Measurements from ENCODE around the gene NCEH1. TPM values are rescaled to one million over a fixed set of nuclear protein-coding genes. Genes with fewer than 3 reads are reported as not detected.

NCEH1 gene
- total and polyA plus RNA-seq, 2 of the 13 experiments (the other 11 are each of a cell fraction or from before 2014, with no cell fraction given): 12.9 to 21.4 TPM

- TF ChIP-seq ZNF335 (CRISPR knock-in tag; IDR thresholded peaks at IDR 0.05) (no peak), JDP2 (CRISPR knock-in tag; IDR thresholded peaks at IDR 0.05; ENCODE audit: borderline replicate concordance) (no peak), MTF2 (CRISPR knock-in tag; IDR thresholded peaks at IDR 0.05; ENCODE audit: borderline replicate concordance) (no peak), NR2F1 (CRISPR knock-in tag; IDR thresholded peaks at IDR 0.05) (no peak), CBFB (CRISPR knock-in tag; IDR thresholded peaks at IDR 0.05) (no peak), ARNTL (CRISPR knock-in tag; IDR thresholded peaks at IDR 0.05) (no peak), DMAP1 (CRISPR knock-in tag; IDR thresholded peaks at IDR 0.05) (no peak), LBX2 (CRISPR knock-in tag; IDR thresholded peaks at IDR 0.05; ENCODE audit: borderline replicate concordance) (no peak), PHF20 (CRISPR knock-in tag; IDR thresholded peaks at IDR 0.05) (no peak), PCBP1 (IDR thresholded peaks at IDR 0.05; ENCODE audit: borderline replicate concordance, low read depth, low read length) (no peak), ZNF367 (CRISPR knock-in tag; IDR thresholded peaks at IDR 0.05; ENCODE audit: borderline replicate concordance) (no peak), PRMT3 (CRISPR knock-in tag; IDR thresholded peaks at IDR 0.05; ENCODE audit: borderline replicate concordance, low read depth) (no peak), PREB (CRISPR knock-in tag; IDR thresholded peaks at IDR 0.05) (no peak), IKZF4 (CRISPR knock-in tag; IDR thresholded peaks at IDR 0.05; ENCODE audit: borderline replicate concordance, low read depth, not compliant biosample characterization) (no peak), PHF5A (CRISPR knock-in tag; IDR thresholded peaks at IDR 0.05; ENCODE audit: low read depth, unreplicated experiment) (no peak), ZNF788 (CRISPR knock-in tag; IDR thresholded peaks at IDR 0.05; ENCODE audit: borderline replicate concordance) (no peak), ATF5 (CRISPR knock-in tag; IDR thresholded peaks at IDR 0.05; ENCODE audit: low read depth) (no peak), ETV5 (CRISPR knock-in tag; IDR thresholded peaks at IDR 0.05; ENCODE audit: borderline replicate concordance) (no peak), CENPBD1 (CRISPR knock-in tag; IDR thresholded peaks at IDR 0.05; ENCODE audit: borderline replicate concordance, low read depth) (no peak)
- TF ChIP-seq, protein P1, sequence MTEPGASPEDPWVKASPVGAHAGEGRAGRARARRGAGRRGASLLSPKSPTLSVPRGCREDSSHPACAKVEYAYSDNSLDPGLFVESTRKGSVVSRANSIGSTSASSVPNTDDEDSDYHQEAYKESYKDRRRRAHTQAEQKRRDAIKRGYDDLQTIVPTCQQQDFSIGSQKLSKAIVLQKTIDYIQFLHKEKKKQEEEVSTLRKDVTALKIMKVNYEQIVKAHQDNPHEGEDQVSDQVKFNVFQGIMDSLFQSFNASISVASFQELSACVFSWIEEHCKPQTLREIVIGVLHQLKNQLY (CRISPR knock-in tag; IDR thresholded peaks at IDR 0.05): no peak; the same call in 1 of the 2 replicates
- TF ChIP-seq, protein P2, sequence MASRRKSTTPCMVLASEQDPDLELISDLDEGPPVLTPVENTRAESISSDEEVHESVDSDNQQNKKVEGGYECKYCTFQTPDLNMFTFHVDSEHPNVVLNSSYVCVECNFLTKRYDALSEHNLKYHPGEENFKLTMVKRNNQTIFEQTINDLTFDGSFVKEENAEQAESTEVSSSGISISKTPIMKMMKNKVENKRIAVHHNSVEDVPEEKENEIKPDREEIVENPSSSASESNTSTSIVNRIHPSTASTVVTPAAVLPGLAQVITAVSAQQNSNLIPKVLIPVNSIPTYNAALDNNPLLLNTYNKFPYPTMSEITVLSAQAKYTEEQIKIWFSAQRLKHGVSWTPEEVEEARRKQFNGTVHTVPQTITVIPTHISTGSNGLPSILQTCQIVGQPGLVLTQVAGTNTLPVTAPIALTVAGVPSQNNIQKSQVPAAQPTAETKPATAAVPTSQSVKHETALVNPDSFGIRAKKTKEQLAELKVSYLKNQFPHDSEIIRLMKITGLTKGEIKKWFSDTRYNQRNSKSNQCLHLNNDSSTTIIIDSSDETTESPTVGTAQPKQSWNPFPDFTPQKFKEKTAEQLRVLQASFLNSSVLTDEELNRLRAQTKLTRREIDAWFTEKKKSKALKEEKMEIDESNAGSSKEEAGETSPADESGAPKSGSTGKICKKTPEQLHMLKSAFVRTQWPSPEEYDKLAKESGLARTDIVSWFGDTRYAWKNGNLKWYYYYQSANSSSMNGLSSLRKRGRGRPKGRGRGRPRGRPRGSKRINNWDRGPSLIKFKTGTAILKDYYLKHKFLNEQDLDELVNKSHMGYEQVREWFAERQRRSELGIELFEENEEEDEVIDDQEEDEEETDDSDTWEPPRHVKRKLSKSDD (CRISPR knock-in tag; IDR thresholded peaks at IDR 0.05; ENCODE audit: low read depth): no peak
- TF ChIP-seq, protein P3, sequence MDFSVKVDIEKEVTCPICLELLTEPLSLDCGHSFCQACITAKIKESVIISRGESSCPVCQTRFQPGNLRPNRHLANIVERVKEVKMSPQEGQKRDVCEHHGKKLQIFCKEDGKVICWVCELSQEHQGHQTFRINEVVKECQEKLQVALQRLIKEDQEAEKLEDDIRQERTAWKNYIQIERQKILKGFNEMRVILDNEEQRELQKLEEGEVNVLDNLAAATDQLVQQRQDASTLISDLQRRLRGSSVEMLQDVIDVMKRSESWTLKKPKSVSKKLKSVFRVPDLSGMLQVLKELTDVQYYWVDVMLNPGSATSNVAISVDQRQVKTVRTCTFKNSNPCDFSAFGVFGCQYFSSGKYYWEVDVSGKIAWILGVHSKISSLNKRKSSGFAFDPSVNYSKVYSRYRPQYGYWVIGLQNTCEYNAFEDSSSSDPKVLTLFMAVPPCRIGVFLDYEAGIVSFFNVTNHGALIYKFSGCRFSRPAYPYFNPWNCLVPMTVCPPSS (IDR thresholded peaks at IDR 0.05): no peak
Observed at GRCh38 chr3:172601066-172601832, 109.6 kb downstream of the NCEH1 start (continued).
